ENCODE data around the gene TSPAN6. TPM values are rescaled to one million over a fixed set of nuclear protein-coding genes. Genes with fewer than 3 reads are reported as not detected.

TSPAN6 gene
- total RNA-seq, 1 experiment from 2014 or later = 5.6 TPM

DNA sequence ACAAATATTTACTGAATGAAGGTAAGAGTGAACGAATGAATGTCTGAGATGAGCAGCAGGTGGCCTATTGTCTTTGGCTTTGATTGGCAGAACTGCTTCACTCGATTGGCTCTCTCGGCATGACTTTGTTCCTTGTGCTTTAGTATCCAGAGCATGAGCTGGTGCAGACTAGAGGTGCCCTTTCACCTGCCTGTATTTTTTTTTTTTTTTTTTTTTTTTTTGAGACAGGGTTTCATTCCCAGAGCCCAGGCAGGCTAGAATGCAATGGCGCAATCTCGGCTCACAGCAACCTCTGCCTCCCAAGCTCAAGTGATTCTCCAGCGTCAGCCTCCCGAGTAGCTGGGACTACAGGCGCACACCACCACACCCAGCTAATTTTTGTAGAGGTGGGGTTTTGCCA, 46.3 kb upstream of the TSPAN6 start:
- intact Hi-C loops (cut with micrococcal nuclease) = loop anchor here (10.0 kb wide), 1 partner anchor 522 kb away; no protein-coding TSS in a partner anchor
- no TSS peak for BruUV-seq (replicated peaks)
- no peaks in the 10 kb centered on the region for H3K4me1 Mint-ChIP-seq (ENCODE audit: insufficient read depth, unreplicated experiment)
- H3K27me3 Mint-ChIP-seq (ENCODE audit: insufficient read depth, unreplicated experiment) = peaks cover 40% of the 10 kb centered on the region
- no peaks in the 10 kb centered on the region for H3K9me3 Mint-ChIP-seq (ENCODE audit: unreplicated experiment)
- no peak overlapping the region for H3K4me3 Mint-ChIP-seq (ENCODE audit: unreplicated experiment)
- TF ChIP-seq, protein P1, sequence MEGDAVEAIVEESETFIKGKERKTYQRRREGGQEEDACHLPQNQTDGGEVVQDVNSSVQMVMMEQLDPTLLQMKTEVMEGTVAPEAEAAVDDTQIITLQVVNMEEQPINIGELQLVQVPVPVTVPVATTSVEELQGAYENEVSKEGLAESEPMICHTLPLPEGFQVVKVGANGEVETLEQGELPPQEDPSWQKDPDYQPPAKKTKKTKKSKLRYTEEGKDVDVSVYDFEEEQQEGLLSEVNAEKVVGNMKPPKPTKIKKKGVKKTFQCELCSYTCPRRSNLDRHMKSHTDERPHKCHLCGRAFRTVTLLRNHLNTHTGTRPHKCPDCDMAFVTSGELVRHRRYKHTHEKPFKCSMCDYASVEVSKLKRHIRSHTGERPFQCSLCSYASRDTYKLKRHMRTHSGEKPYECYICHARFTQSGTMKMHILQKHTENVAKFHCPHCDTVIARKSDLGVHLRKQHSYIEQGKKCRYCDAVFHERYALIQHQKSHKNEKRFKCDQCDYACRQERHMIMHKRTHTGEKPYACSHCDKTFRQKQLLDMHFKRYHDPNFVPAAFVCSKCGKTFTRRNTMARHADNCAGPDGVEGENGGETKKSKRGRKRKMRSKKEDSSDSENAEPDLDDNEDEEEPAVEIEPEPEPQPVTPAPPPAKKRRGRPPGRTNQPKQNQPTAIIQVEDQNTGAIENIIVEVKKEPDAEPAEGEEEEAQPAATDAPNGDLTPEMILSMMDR (IDR thresholded peaks at IDR 0.05; ENCODE audit: unreplicated experiment) = no peak
- H3K27ac Mint-ChIP-seq (ENCODE audit: low read depth, unreplicated experiment) = no peak overlapping the region
- DNase-seq (ENCODE audit: unreplicated experiment) = no peak
- CTCF ChIA-PET = interaction anchor here (0.6 to 7.4 kb wide), 4 partner anchors 11 to 84 kb away, joined by 3 to 144 read pairs (median 44); no protein-coding TSS in a partner anchor
- POLR2A ChIA-PET = no interaction called here
- peaks cover 12% of the 10 kb centered on the region for H3K36me3 Mint-ChIP-seq (ENCODE audit: insufficient read depth, unreplicated experiment)

- TF ChIP-seq, protein P1 (IDR thresholded peaks at IDR 0.05; ENCODE audit: unreplicated experiment) = no peak
- H3K36me3 Mint-ChIP-seq (ENCODE audit: insufficient read depth, unreplicated experiment) = peaks cover 12% of the 10 kb centered on the region
- H3K27me3 Mint-ChIP-seq (ENCODE audit: insufficient read depth, unreplicated experiment) = peaks cover 44% of the 10 kb centered on the region
- intact Hi-C loops (cut with micrococcal nuclease) = loop anchor here (10.0 kb wide), 1 partner anchor 523 kb away; no protein-coding TSS in a partner anchor
- BruUV-seq (replicated peaks) = no TSS peak
- POLR2A ChIA-PET = no interaction called here
- no peak overlapping the region for H3K4me3 Mint-ChIP-seq (ENCODE audit: unreplicated experiment)
- no peak overlapping the region for H3K27ac Mint-ChIP-seq (ENCODE audit: low read depth, unreplicated experiment)
- DNase-seq (ENCODE audit: unreplicated experiment) = no peak
- H3K9me3 Mint-ChIP-seq (ENCODE audit: unreplicated experiment) = no peaks in the 10 kb centered on the region
- CTCF ChIA-PET = interaction anchor here (0.6 to 2.5 kb wide), 4 partner anchors 10 to 425 kb away, joined by 4 to 21 read pairs (median 6); no protein-coding TSS in a partner anchor
- no peaks in the 10 kb centered on the region for H3K4me1 Mint-ChIP-seq (ENCODE audit: insufficient read depth, unreplicated experiment)
These were observed 45.0 kb upstream of the TSPAN6 start for GRCh38 chrX:100681599-100681998.

GRCh38 chrX:100680756-100681155, 44.1 kb upstream of the TSPAN6 start:
- Mint-ChIP-seq H3K4me1 (ENCODE audit: insufficient read depth, unreplicated experiment) (no peaks in the 10 kb centered on the region), H3K4me3 (ENCODE audit: unreplicated experiment) (no peak overlapping the region), H3K9me3 (ENCODE audit: unreplicated experiment) (no peaks in the 10 kb centered on the region), H3K27ac (ENCODE audit: low read depth, unreplicated experiment) (no peak overlapping the region), H3K36me3 (ENCODE audit: insufficient read depth, unreplicated experiment) (peaks cover 7% of the 10 kb centered on the region), H3K27me3 (ENCODE audit: insufficient read depth, unreplicated experiment) (peaks cover 42% of the 10 kb centered on the region)
- ChIA-PET POLR2A (no interaction called here), CTCF (interaction anchor here (0.6 to 2.5 kb wide), 5 partner anchors 10 to 1137 kb away, joined by 3 to 21 read pairs (median 4); no protein-coding TSS in a partner anchor)
- TF ChIP-seq, protein P1 (IDR thresholded peaks at IDR 0.05; ENCODE audit: unreplicated experiment) = no peak
- intact Hi-C loops (cut with micrococcal nuclease) = loop anchor here (10.0 kb wide), 1 partner anchor 524 kb away; no protein-coding TSS in a partner anchor
- DNase-seq (ENCODE audit: unreplicated experiment) = no peak
- no TSS peak for BruUV-seq (replicated peaks)

GRCh38 chrX:100677611-100678181, 41.1 kb upstream of the TSPAN6 start:
- TF ChIP-seq, protein P1 (IDR thresholded peaks at IDR 0.05; ENCODE audit: unreplicated experiment) = no peak

More at GRCh38 chrX:100677611-100678181, 41.1 kb upstream of the TSPAN6 start:
- intact Hi-C loops (cut with micrococcal nuclease) = no loop called here
- no peak for DNase-seq (ENCODE audit: unreplicated experiment)
- ChIA-PET POLR2A (no interaction called here), CTCF (interaction anchor here (1.3 to 2.7 kb wide), 2 partner anchors 8 to 91 kb away, joined by 5 to 9 read pairs; no protein-coding TSS in a partner anchor)
- Mint-ChIP-seq H3K9me3 (ENCODE audit: unreplicated experiment) (no peaks in the 10 kb centered on the region), H3K4me3 (ENCODE audit: unreplicated experiment) (no peak overlapping the region), H3K27me3 (ENCODE audit: insufficient read depth, unreplicated experiment) (peaks cover 60% of the 10 kb centered on the region), H3K4me1 (ENCODE audit: insufficient read depth, unreplicated experiment) (no peaks in the 10 kb centered on the region), H3K36me3 (ENCODE audit: insufficient read depth, unreplicated experiment) (peaks cover 5% of the 10 kb centered on the region), H3K27ac (ENCODE audit: low read depth, unreplicated experiment) (no peak overlapping the region)
- BruUV-seq (replicated peaks) = no TSS peak

All from MCF 10A (cell line).